ENCODE results near the gene RNF169.

The RNF169 gene

GRCh38 chr11:74826901-74827300 is 78.3 kb downstream of the RNF169 start:
- DNase-seq = no peak

GRCh38 chr11:74837191-74837590 is 88.5 kb downstream of the RNF169 start:
- no peak for DNase-seq

GRCh38 chr11:74838188-74838587 is 89.5 kb downstream of the RNF169 start:
- DNase-seq = no peak

GRCh38 chr11:74839446-74839845 is 90.8 kb downstream of the RNF169 start:
- no peak for DNase-seq

GRCh38 chr11:74839971-74840370 is 91.3 kb downstream of the RNF169 start:
- no peak for DNase-seq

- no peak for DNase-seq
Measured at GRCh38 chr11:74840486-74840885, 91.8 kb downstream of the RNF169 start.

- DNase-seq = no peak
Measured at GRCh38 chr11:74842967-74843366, 94.3 kb downstream of the RNF169 start.

- no peak for DNase-seq
Measured at GRCh38 chr11:74844072-74844471, 95.4 kb downstream of the RNF169 start.

GRCh38 chr11:74844865-74845264 is 96.2 kb downstream of the RNF169 start:
- DNase-seq = no peak

- DNase-seq = no peak
Measured at GRCh38 chr11:74845978-74846517, 97.4 kb downstream of the RNF169 start.

- no peak for DNase-seq
Measured at GRCh38 chr11:74846770-74847169, 98.1 kb downstream of the RNF169 start.

- no peak for DNase-seq
Measured at GRCh38 chr11:74847395-74847794, 98.7 kb downstream of the RNF169 start.

- DNase-seq = no peak
Measured at GRCh38 chr11:74847895-74848294, 99.2 kb downstream of the RNF169 start.

- DNase-seq = no peak
Measured at GRCh38 chr11:74849525-74850391, 101.1 kb downstream of the RNF169 start.

- no peak for DNase-seq
Measured at GRCh38 chr11:74853223-74853622, 104.6 kb downstream of the RNF169 start.

- no peak for DNase-seq
Measured at GRCh38 chr11:74860743-74861142, 112.1 kb downstream of the RNF169 start.

- DNase-seq = no peak
Measured at GRCh38 chr11:74863410-74863809, 114.8 kb downstream of the RNF169 start.

GRCh38 chr11:74866557-74866956 is 117.9 kb downstream of the RNF169 start:
- DNase-seq = no peak

GRCh38 chr11:74870485-74870884 is 121.8 kb downstream of the RNF169 start:
- peak; percentile 25 for DNase-seq

GRCh38 chr11:74871037-74871436 is 122.4 kb downstream of the RNF169 start:
- no peak for DNase-seq

- DNase-seq = peak; percentile 19
Measured at GRCh38 chr11:74877132-74877531, 128.5 kb downstream of the RNF169 start.
